ENCODE measurements around the gene BHLHA15. TPM values are rescaled to one million over a fixed set of nuclear protein-coding genes. Genes with fewer than 3 reads are reported as not detected.

BHLHA15 gene
- total and polyA plus RNA-seq, 2 of the 13 experiments (the other 11 are each of a cell fraction or from before 2014, with no cell fraction given): 1.9 to 6.1 TPM

DNA sequence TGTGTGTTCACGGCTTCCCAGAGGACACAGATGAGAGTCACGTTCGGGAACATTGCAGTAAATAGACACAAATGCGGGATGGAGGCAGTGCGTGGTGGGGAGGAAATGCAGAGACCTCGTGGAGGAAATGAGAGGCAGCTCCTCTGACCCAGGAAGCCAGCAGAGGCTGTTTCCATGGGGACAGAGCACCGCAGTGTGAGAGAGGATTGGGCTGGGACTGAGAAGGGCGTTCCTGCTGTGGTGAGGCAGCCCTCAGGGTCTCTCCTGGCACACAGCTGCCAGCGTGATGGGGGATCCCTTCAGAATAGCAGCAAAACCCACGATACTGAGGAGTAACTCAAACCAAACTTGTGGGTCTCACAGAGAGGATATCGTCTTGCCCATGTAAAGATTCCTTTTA, 21.7 kb upstream of the BHLHA15 start (continued):
- TF ChIP-seq, protein P1, sequence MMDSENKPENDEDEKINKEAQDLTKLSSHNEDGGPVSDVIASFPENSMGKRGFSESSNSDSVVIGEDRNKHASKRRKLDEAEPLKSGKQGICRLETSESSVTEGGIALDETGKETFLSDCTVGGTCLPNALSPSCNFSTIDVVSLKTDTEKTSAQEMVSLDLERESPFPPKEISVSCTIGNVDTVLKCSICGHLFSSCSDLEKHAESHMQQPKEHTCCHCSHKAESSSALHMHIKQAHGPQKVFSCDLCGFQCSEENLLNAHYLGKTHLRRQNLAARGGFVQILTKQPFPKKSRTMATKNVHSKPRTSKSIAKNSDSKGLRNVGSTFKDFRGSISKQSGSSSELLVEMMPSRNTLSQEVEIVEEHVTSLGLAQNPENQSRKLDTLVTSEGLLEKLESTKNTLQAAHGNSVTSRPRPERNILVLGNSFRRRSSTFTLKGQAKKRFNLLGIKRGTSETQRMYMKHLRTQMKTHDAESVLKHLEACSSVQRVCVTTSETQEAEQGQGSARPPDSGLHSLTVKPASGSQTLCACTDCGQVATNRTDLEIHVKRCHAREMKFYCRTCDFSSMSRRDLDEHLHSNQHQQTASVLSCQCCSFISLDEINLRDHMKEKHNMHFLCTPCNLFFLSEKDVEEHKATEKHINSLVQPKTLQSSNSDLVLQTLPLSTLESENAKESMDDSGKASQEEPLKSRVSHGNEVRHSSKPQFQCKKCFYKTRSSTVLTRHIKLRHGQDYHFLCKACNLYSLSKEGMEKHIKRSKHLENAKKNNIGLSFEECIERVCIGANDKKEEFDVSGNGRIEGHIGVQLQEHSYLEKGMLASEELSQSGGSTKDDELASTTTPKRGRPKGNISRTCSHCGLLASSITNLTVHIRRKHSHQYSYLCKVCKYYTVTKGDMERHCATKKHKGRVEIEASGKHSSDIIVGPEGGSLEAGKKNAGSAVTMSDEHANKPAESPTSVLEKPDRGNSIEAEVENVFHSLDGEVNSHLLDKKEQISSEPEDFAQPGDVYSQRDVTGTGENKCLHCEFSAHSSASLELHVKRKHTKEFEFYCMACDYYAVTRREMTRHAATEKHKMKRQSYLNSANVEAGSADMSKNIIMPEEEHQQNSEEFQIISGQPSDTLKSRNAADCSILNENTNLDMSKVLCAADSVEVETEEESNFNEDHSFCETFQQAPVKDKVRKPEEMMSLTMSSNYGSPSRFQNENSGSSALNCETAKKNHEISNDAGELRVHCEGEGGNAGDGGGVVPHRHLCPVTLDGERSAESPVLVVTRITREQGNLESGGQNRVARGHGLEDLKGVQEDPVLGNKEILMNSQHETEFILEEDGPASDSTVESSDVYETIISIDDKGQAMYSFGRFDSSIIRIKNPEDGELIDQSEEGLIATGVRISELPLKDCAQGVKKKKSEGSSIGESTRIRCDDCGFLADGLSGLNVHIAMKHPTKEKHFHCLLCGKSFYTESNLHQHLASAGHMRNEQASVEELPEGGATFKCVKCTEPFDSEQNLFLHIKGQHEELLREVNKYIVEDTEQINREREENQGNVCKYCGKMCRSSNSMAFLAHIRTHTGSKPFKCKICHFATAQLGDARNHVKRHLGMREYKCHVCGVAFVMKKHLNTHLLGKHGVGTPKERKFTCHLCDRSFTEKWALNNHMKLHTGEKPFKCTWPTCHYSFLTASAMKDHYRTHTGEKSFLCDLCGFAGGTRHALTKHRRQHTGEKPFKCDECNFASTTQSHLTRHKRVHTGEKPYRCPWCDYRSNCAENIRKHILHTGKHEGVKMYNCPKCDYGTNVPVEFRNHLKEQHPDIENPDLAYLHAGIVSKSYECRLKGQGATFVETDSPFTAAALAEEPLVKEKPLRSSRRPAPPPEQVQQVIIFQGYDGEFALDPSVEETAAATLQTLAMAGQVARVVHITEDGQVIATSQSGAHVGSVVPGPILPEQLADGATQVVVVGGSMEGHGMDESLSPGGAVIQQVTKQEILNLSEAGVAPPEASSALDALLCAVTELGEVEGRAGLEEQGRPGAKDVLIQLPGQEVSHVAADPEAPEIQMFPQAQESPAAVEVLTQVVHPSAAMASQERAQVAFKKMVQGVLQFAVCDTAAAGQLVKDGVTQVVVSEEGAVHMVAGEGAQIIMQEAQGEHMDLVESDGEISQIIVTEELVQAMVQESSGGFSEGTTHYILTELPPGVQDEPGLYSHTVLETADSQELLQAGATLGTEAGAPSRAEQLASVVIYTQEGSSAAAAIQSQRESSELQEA (CRISPR knock-in tag; IDR thresholded peaks at IDR 0.05; ENCODE audit: not compliant biosample characterization): no peak
- no peak for TF ChIP-seq ZSCAN20 (CRISPR knock-in tag; IDR thresholded peaks at IDR 0.05; ENCODE audit: borderline replicate concordance)
- no peak for TF ChIP-seq GTF3A (CRISPR knock-in tag; conservative IDR thresholded peaks at IDR 0.05)
- no peak for TF ChIP-seq FOXO1 (CRISPR knock-in tag; IDR thresholded peaks at IDR 0.05)
- TF ChIP-seq FOSL1 (CRISPR knock-in tag; IDR thresholded peaks at IDR 0.05; ENCODE audit: borderline replicate concordance): no peak
- no peak for TF ChIP-seq ATF7 (IDR thresholded peaks at IDR 0.05)
- TF ChIP-seq ATF7 (CRISPR knock-in tag; IDR thresholded peaks at IDR 0.05): no peak
- TF ChIP-seq ZFP1 (CRISPR knock-in tag; IDR thresholded peaks at IDR 0.05): no peak
- no peak for TF ChIP-seq TBL1XR1 (IDR thresholded peaks at IDR 0.05; ENCODE audit: borderline replicate concordance, low read length, partially characterized antibody)
- no peak for TF ChIP-seq ZNF180 (CRISPR knock-in tag; IDR thresholded peaks at IDR 0.05; ENCODE audit: borderline replicate concordance, low read depth)
- TF ChIP-seq ZBTB8A (CRISPR knock-in tag; IDR thresholded peaks at IDR 0.05; ENCODE audit: borderline replicate concordance, low read depth): no peak
- no peak for TF ChIP-seq ZNF776 (CRISPR knock-in tag; IDR thresholded peaks at IDR 0.05)

Data from HepG2 (cell line).